DND-41 (cell line): ENCODE results near the gene WDR81.
"Not testable (repeated sequence)": the region's sequence is repeated elsewhere in the genome, so short reads cannot be mapped to it uniquely, and the experiment has no call there.

Experiments
- EZH2 ChIP-seq: IDR thresholded peaks from 3 replicates; pipeline ENCODE4 v1.6.1; 2012; ENCODE audit warnings: borderline replicate concordance, low read depth, mild to moderate bottlenecking, moderate library complexity, low read length, inconsistent platforms; ENCODE audit not compliant: severe bottlenecking
- TF ChIP-seq, protein P1 (sequence below): IDR thresholded peaks from 2 replicates; pipeline ENCODE4 v1.5.1; 2012; ENCODE audit warnings: borderline replicate concordance, low read length, moderate library complexity, mild to moderate bottlenecking; ENCODE audit not compliant: poor library complexity, severe bottlenecking; ENCODE audit errors: extremely low read depth

GRCh38 chr17:1722022-1722421 is 2.5 kb upstream of the WDR81 start:
- TF ChIP-seq, protein P1, sequence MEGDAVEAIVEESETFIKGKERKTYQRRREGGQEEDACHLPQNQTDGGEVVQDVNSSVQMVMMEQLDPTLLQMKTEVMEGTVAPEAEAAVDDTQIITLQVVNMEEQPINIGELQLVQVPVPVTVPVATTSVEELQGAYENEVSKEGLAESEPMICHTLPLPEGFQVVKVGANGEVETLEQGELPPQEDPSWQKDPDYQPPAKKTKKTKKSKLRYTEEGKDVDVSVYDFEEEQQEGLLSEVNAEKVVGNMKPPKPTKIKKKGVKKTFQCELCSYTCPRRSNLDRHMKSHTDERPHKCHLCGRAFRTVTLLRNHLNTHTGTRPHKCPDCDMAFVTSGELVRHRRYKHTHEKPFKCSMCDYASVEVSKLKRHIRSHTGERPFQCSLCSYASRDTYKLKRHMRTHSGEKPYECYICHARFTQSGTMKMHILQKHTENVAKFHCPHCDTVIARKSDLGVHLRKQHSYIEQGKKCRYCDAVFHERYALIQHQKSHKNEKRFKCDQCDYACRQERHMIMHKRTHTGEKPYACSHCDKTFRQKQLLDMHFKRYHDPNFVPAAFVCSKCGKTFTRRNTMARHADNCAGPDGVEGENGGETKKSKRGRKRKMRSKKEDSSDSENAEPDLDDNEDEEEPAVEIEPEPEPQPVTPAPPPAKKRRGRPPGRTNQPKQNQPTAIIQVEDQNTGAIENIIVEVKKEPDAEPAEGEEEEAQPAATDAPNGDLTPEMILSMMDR: not testable (repeated sequence)
- TF ChIP-seq EZH2: not testable (repeated sequence)
